Measurements from ENCODE around the gene DNM2.

DNA sequence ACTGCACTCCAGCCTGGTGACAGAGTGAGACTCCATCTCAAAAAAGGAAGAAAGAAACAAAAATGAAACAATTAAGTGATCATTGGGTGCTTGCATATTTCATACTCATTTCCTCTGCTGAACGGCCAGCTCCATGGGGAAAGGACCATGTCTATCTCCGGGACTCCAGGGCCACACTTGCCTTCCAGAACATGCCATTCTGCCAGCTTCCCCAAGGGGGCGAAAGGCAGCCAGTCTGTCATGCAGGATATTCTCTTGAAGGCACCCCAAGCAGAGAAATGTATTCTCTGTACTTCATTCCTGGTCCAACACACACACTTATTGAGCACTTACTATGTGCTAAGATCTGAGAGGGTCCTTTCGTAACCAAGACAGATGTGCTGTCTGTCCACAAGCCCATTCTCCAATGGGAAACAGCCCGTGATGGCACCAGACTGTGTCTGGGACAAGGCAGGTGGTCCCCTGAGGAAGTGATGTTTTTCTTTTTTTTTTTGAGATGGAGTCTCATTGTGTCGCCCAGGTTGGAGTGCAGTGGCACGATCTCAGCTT is 143.3 kb downstream of the DNM2 start:
- no peak for TF ChIP-seq POLR2AphosphoS5 (IDR thresholded peaks at IDR 0.05; ENCODE audit: borderline replicate concordance, low read depth, low read length)
- TF ChIP-seq EZH2 (IDR thresholded peaks at IDR 0.05): no peak
